ENCODE measurements around the gene SLC6A4. TPM values are rescaled to one million over a fixed set of nuclear protein-coding genes. Genes with fewer than 3 reads are reported as not detected.

The SLC6A4 gene
- total and polyA plus RNA-seq, 4 donors, result 0.05 to 0.70 TPM; not detected in 2

GRCh38 chr17:30191072-30191471, 44.4 kb downstream of the SLC6A4 start:
- WGBS, result 76% methylated on average over 2 of the region's 2 CpGs
- no peaks in the 10 kb centered on the region for H3K9me3 ChIP-seq (ENCODE audit: control insufficient read depth in 4 of 4, low read length in 3 of 4)
- no peaks in the 10 kb centered on the region for H3K4me1 ChIP-seq (ENCODE audit: control insufficient read depth in 4 of 4, insufficient read depth in 4 of 4, low read length in 3 of 4)
- no peak for DNase-seq (ENCODE audit: low spot score)
- H3K9ac ChIP-seq (ENCODE audit: low read depth in 1 of 2, low read length in 2 of 2), result no peak overlapping the region
- no peak overlapping the region for H3K27ac ChIP-seq (ENCODE audit: low read depth in 1 of 2, low read length in 2 of 2)
- no peaks in the 10 kb centered on the region for H3K27me3 ChIP-seq (ENCODE audit: control insufficient read depth in 4 of 4, insufficient read depth in 4 of 4, low read length in 3 of 4)
- H3K36me3 ChIP-seq (ENCODE audit: control insufficient read depth in 4 of 4, insufficient read depth in 3 of 4, low read depth in 1 of 4, low read length in 3 of 4), result peaks cover 0 to 2% (median 0%) of the 10 kb centered on the region in 4 donors
- no peak overlapping the region for H3K4me3 ChIP-seq (ENCODE audit: low read depth in 1 of 3, low read length in 3 of 3)
- TF ChIP-seq ATF3 (IDR thresholded peaks at IDR 0.05), result no peak
- no peak for TF ChIP-seq EGR1 (IDR thresholded peaks at IDR 0.05; ENCODE audit: low read depth in 2 of 2)
- TF ChIP-seq HNF4A (conservative IDR thresholded peaks at IDR 0.05), result no peak
- no peak for TF ChIP-seq RXRA (IDR thresholded peaks at IDR 0.05)
- TF ChIP-seq CTCF (IDR thresholded peaks at IDR 0.05; ENCODE audit: low read depth, low read length, missing input control), result no peak
- TF ChIP-seq TAF1 (conservative IDR thresholded peaks at IDR 0.05), result no peak
- TF ChIP-seq YY1 (IDR thresholded peaks at IDR 0.05), result no peak
- TF ChIP-seq MAX (IDR thresholded peaks at IDR 0.05), result no peak
- TF ChIP-seq FOXA2 (IDR thresholded peaks at IDR 0.05), result no peak
- no peak for TF ChIP-seq SP1 (IDR thresholded peaks at IDR 0.05)
- no peak for TF ChIP-seq RAD21 (IDR thresholded peaks at IDR 0.05)
- TF ChIP-seq REST (IDR thresholded peaks at IDR 0.05), result no peak
- no peak for TF ChIP-seq GABPA (IDR thresholded peaks at IDR 0.05 in 1 of 2, conservative IDR thresholded peaks at IDR 0.05 in 1 of 2)
- TF ChIP-seq FOXA1 (IDR thresholded peaks at IDR 0.05), result no peak
- no peak for TF ChIP-seq HNF4G (IDR thresholded peaks at IDR 0.05)
- TF ChIP-seq ZBTB33 (IDR thresholded peaks at IDR 0.05), result no peak

Data from liver (tissue), 9 donors.